H1 (cell line): ENCODE data around the gene KLHL24. TPM values are rescaled to one million over a fixed set of nuclear protein-coding genes. Genes with fewer than 3 reads are reported as not detected.
"Not testable (repeated sequence)": the region's sequence is repeated elsewhere in the genome, so short reads cannot be mapped to it uniquely, and the experiment has no call there.

Source experiments
- CTCF ChIA-PET: fragments of 300-600 bp; sonication (Branson Sonifier 250); formaldehyde crosslinking; loops from one replicate; lab custom pipeline; 2021; ENCODE audit not compliant: partially characterized antibody; lab: Charles Lee
- POLR2A ChIA-PET: fragments of 300-600 bp; sonication (Branson Sonifier 250); formaldehyde crosslinking; loops from one replicate; lab custom pipeline; 2021; ENCODE audit warnings: inconsistent platforms; ENCODE audit not compliant: partially characterized antibody; lab: Charles Lee
- DNase-seq, 2 experiments: peaks; one replicate each; pipeline versions ENCODE4 v3.0.0 to v3.0.0-alpha.2; 2010 to 2022; ENCODE audit warnings: low spot score in 2 of 2, low read depth in 1 of 2, mixed read lengths in 1 of 2
- FAIRE-seq: peaks from 2 replicates; lab custom pipeline; 2011; peaks lifted over from hg19 to GRCh38; lab: Jason Lieb, UNC
- H2AFZ ChIP-seq: 2 replicates; pipeline ENCODE4 v1.8.1; 2012; ENCODE audit warnings: low read length, inconsistent platforms
- H2AK5ac ChIP-seq: 2 replicates; pipeline ENCODE4 v1.6.1; 2013; ENCODE audit warnings: low read depth, low read length
- H2BK120ac ChIP-seq: replicated peaks from 2 replicates; pipeline ENCODE3; 2013; ENCODE audit warnings: low read depth, low read length, inconsistent platforms
- H2BK12ac ChIP-seq: 2 replicates; pipeline ENCODE4 v1.6.1; 2013; ENCODE audit warnings: low read depth, low read length
- H2BK15ac ChIP-seq: 2 replicates; pipeline ENCODE4 v1.6.1; 2013; ENCODE audit warnings: low read length
- H2BK20ac ChIP-seq: 2 replicates; pipeline ENCODE4 v1.6.1; 2013; ENCODE audit warnings: low read length
- H2BK5ac ChIP-seq: 2 replicates; pipeline ENCODE4 v1.6.1; 2013; ENCODE audit warnings: low read depth, low read length
- H3K14ac ChIP-seq: 2 replicates; pipeline ENCODE4 v1.6.1; 2013; ENCODE audit warnings: inconsistent platforms; ENCODE audit not compliant: insufficient read length
- H3K18ac ChIP-seq: 2 replicates; pipeline ENCODE4 v1.6.1; 2013; ENCODE audit warnings: low read length; ENCODE audit errors: extremely low read depth
- H3K23ac ChIP-seq: 2 replicates; pipeline ENCODE4 v1.6.1; 2013; ENCODE audit warnings: inconsistent platforms; ENCODE audit not compliant: insufficient read length
- H3K23me2 ChIP-seq: 2 replicates; pipeline ENCODE4 v1.6.1; 2013; ENCODE audit warnings: low read depth, low read length
- H3K27ac ChIP-seq: 2 replicates; pipeline ENCODE4 v1.6.1; 2011; ENCODE audit warnings: low read depth, low read length, inconsistent platforms
- H3K27me3 ChIP-seq, 4 experiments: replicated peaks in 1 of 4; 1 replicate in 1 of 4; 2 replicates in 3 of 4; pipeline versions ENCODE4 v1.6.1 to v1.8.1; 2011 to 2013; ENCODE audit warnings: low read length in 3 of 4, mild to moderate bottlenecking in 3 of 4, inconsistent platforms in 2 of 4, mixed read lengths in 2 of 4, moderate library complexity in 1 of 4; ENCODE audit not compliant: control insufficient read depth in 3 of 4, insufficient read depth in 3 of 4; ENCODE audit errors: extremely low read depth in 1 of 4
- H3K36me3 ChIP-seq, 4 experiments: 2 replicates each; pipeline versions ENCODE4 v1.6.1 to v1.8.1; 2011 to 2013; ENCODE audit warnings: mild to moderate bottlenecking in 4 of 4, low read length in 3 of 4, moderate library complexity in 2 of 4, control low read depth in 1 of 4, inconsistent platforms in 1 of 4; ENCODE audit not compliant: insufficient read depth in 4 of 4, control insufficient read depth in 2 of 4
- H3K4ac ChIP-seq: replicated peaks from 2 replicates; pipeline ENCODE3; 2013; ENCODE audit warnings: low read length, low read depth, mixed read lengths, inconsistent platforms; ENCODE audit not compliant: insufficient read length
- H3K4me1 ChIP-seq, 4 experiments: replicated peaks in 1 of 4; 1 replicate in 1 of 4; 2 replicates in 3 of 4; pipeline versions ENCODE4 v1.6.1 to v1.8.1; 2011 to 2013; ENCODE audit warnings: low read length in 3 of 4, inconsistent platforms in 2 of 4, mixed read lengths in 1 of 4; ENCODE audit not compliant: insufficient read depth in 4 of 4, control insufficient read depth in 3 of 4
- H3K4me2 ChIP-seq, 2 experiments: 2 replicates each; pipeline versions ENCODE4 v1.6.1 to v1.8.1; 2011 to 2013; ENCODE audit warnings: low read depth in 2 of 2, low read length in 2 of 2, control low read depth in 1 of 2, inconsistent platforms in 1 of 2, mild to moderate bottlenecking in 1 of 2; ENCODE audit not compliant: insufficient read depth in 1 of 2
- H3K4me3 ChIP-seq, 4 experiments: fragments of 200-600, 300-600 bp in 1 of 4; sonication (generic), shearing (Covaris generic), sonication (Bioruptor Twin) in 1 of 4; 2 replicates each; pipeline versions ENCODE4 v1.5.1 to v1.8.1; 2011 to 2016; ENCODE audit warnings: low read length in 4 of 4, low read depth in 3 of 4, control low read depth in 2 of 4, inconsistent platforms in 2 of 4, mild to moderate bottlenecking in 2 of 4, mixed read lengths in 1 of 4, moderate library complexity in 1 of 4; ENCODE audit not compliant: insufficient read depth in 2 of 4; ENCODE audit errors: extremely low read depth in 1 of 4
- H3K56ac ChIP-seq: replicated peaks from 2 replicates; pipeline ENCODE3; 2013; ENCODE audit warnings: low read depth, mild to moderate bottlenecking, mixed read lengths, low read length, inconsistent platforms; ENCODE audit not compliant: insufficient read length
- H3K79me1 ChIP-seq: 2 replicates; pipeline ENCODE4 v1.6.1; 2013; ENCODE audit warnings: low read depth, low read length, control low read depth
- H3K79me2 ChIP-seq, 2 experiments: 2 replicates each; pipeline versions ENCODE4 v1.6.1 to v1.8.1; 2012 to 2013; ENCODE audit warnings: low read length in 2 of 2, mild to moderate bottlenecking in 2 of 2, inconsistent platforms in 1 of 2; ENCODE audit not compliant: insufficient read depth in 2 of 2, control insufficient read depth in 1 of 2
- H3K9ac ChIP-seq, 4 experiments: replicated peaks in 1 of 4; 1 replicate in 1 of 4; 2 replicates in 3 of 4; pipeline versions ENCODE4 v1.6.1 to v1.8.1; 2011 to 2013; ENCODE audit warnings: low read depth in 3 of 4, low read length in 3 of 4, control low read depth in 2 of 4, mild to moderate bottlenecking in 2 of 4, moderate library complexity in 2 of 4, inconsistent platforms in 1 of 4; ENCODE audit errors: extremely low read depth in 1 of 4
- H3K9me3 ChIP-seq, 2 experiments: 2 replicates each; pipeline versions ENCODE4 v1.6.1 to v1.8.1; 2012 to 2013; ENCODE audit warnings: mild to moderate bottlenecking in 2 of 2, moderate library complexity in 2 of 2, control low read depth in 1 of 2, inconsistent platforms in 1 of 2, low read depth in 1 of 2, low read length in 1 of 2, mixed read lengths in 1 of 2; ENCODE audit not compliant: insufficient read depth in 2 of 2
- H4K20me1 ChIP-seq, 2 experiments: replicated peaks in 1 of 2; 2 replicates each; pipeline versions ENCODE3 to v1.8.1; 2011 to 2013; ENCODE audit warnings: inconsistent platforms in 2 of 2, low read length in 2 of 2, mild to moderate bottlenecking in 1 of 2; ENCODE audit not compliant: insufficient read depth in 2 of 2, control insufficient read depth in 1 of 2
- H4K5ac ChIP-seq: 2 replicates; pipeline ENCODE4 v1.6.1; 2013; ENCODE audit warnings: low read length, low read depth, mixed read lengths, inconsistent platforms; ENCODE audit not compliant: insufficient read length
- H4K8ac ChIP-seq: 2 replicates; pipeline ENCODE4 v1.8.0; 2013; ENCODE audit warnings: mild to moderate bottlenecking, moderate library complexity, low read length, inconsistent platforms; ENCODE audit not compliant: insufficient read depth; ENCODE audit errors: extremely low read depth
- H4K91ac ChIP-seq: replicated peaks from 2 replicates; pipeline ENCODE3; 2013; ENCODE audit warnings: low read length, mixed read lengths, inconsistent platforms; ENCODE audit not compliant: insufficient read length
- WGBS, 2 experiments: shearing (Covaris generic) in 1 of 2; methylation state at CpG; one replicate each; pipeline versions ENCODE4 v1.1.6 to v1.1.7; 2013 to 2015; ENCODE audit warnings: low lambda C conversion rate in 2 of 2, mixed read lengths in 2 of 2, inconsistent platforms in 1 of 2, low coverage in 1 of 2, missing lambda C conversion rate in 1 of 2; ENCODE audit not compliant: insufficient replicate concordance in 2 of 2, insufficient coverage in 1 of 2, insufficient read length in 1 of 2; ENCODE audit errors: extremely low coverage in 1 of 2, missing lambda C conversion rate in 1 of 2; 5-methylcytosine and 5-hydroxymethylcytosine counted together
- polyA plus RNA-seq, 7 experiments: library from polyadenylated mRNA; depleted of rRNA in 3 of 7; stranded (reverse) in 5 of 7; unstranded in 2 of 7; fragments of >200 nt in 5 of 7; fragments of 200-250 nt in 2 of 7; gene quantifications; 1 replicate in 5 of 7; 2 replicates in 1 of 7; 4 replicates in 1 of 7; pipeline versions ENCODE4 v1.2.1 to v1.2.3, GENCODE V29; 2011 to 2013; ENCODE audit warnings: missing spikeins in 2 of 7, mixed read lengths in 2 of 7
- total RNA-seq: library from RNA; stranded (reverse); fragmentation: NEBNext Ultra II Directional; extraction: Animal tissue kit (Norgen Biotek cat#: 25700); gene quantifications from 2 replicates; pipeline ENCODE4 v1.2.1, GENCODE V29; 2021

Gene KLHL24
- total and polyA plus RNA-seq, 2 of the 8 experiments (the other 6 are each of a cell fraction or from before 2014, with no cell fraction given): 12.5 to 36.2 TPM

DNA sequence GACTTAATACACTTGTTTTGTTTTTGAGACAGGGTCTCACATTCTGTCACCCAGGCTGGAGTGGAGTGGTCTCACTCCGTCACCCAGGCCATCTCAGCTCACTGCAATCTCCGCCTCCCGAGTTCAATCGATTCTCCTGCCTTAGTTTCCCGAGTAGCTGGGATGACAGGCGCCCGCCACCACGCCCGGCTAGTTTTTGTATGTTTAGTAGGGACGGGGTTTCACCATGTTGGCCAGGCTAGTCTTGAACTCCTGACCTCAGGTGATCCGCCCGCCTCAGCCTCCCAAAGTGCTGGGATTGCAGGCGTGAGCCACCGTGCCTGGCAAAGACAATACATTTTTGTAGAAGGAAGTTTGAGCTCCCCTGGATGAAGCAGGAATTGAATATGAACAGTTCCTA is 2.2 kb downstream of the KLHL24 start:
- not testable (repeated sequence) for H4K8ac ChIP-seq, H3K27me3 ChIP-seq, H4K20me1 ChIP-seq, H2AK5ac ChIP-seq, H3K9me3 ChIP-seq, H3K14ac ChIP-seq, H4K91ac ChIP-seq, H2AFZ ChIP-seq, H3K4me1 ChIP-seq, H3K23ac ChIP-seq, H3K4ac ChIP-seq, H3K36me3 ChIP-seq, H3K56ac ChIP-seq, H3K23me2 ChIP-seq, H2BK5ac ChIP-seq, H3K27ac ChIP-seq, H2BK120ac ChIP-seq, H4K5ac ChIP-seq, H3K18ac ChIP-seq, DNase-seq, H2BK20ac ChIP-seq, H2BK15ac ChIP-seq, H3K9ac ChIP-seq, H2BK12ac ChIP-seq, H3K79me1 ChIP-seq, FAIRE-seq
- WGBS, 2 experiments: 89% methylated on average over 13 of the region's 14 CpGs; no CpG with 5 or more reads in 1 of the 2 experiments
- Histone ChIP-seq H3K4me2 (peak overlapping the region in 1 of 2 experiments; percentile 69; a peak in 2 of 4 replicates), H3K79me2 (peaks cover 0 to 47% of the 10 kb centered on the region in 2 experiments; a peak in 2 of 4 replicates), H3K4me3 (peak overlapping the region in 2 of 4 experiments; percentile 77 to 96; a peak in 2 of 8 replicates)
- CTCF ChIA-PET: interaction anchor here (1.1 to 1.2 kb wide), 2 partner anchors 24 to 90 kb away, joined by 3 to 4 read pairs; no protein-coding TSS in a partner anchor
- POLR2A ChIA-PET: interaction anchor here (1.1 to 4.5 kb wide), 4 partner anchors 9 to 145 kb away, joined by 3 to 33 read pairs (median 3); partner anchors contain the start of gene YEATS2
